Measurements from ENCODE around the gene NEDD4.

DNA sequence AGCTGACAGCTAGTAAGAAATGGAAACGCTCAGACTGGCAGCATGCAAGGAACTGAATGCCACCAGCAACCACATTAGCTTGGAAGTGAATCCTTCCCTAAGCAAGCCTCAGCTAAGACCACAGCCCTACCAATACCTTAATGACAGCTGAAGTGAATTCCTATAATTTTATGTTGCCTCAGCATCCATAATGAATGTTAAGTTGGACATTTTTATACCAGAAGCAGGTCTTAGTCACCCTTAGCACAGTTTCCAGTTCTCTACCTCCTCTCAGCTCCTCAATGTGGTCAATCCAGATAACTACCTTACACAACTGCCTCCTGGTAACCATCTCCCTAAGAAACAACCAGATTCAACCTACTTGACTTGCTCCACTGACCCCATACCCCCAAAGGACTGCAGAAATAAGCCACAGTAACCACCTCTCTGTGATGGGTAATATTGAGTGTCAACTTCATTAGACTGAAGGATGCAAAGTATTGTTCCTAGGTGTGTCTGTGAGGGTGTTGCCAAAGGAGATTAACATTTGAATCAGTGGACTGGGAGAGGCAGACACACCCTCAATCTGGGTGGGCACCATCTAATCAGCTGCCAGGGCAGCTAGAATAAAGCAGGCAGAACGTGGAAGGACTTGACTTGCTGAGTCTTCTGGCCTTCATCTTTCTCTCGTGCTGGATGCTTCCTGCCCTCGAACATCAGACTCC lies 33.5 kb downstream of the NEDD4 start:
- TF ChIP-seq, protein P1, sequence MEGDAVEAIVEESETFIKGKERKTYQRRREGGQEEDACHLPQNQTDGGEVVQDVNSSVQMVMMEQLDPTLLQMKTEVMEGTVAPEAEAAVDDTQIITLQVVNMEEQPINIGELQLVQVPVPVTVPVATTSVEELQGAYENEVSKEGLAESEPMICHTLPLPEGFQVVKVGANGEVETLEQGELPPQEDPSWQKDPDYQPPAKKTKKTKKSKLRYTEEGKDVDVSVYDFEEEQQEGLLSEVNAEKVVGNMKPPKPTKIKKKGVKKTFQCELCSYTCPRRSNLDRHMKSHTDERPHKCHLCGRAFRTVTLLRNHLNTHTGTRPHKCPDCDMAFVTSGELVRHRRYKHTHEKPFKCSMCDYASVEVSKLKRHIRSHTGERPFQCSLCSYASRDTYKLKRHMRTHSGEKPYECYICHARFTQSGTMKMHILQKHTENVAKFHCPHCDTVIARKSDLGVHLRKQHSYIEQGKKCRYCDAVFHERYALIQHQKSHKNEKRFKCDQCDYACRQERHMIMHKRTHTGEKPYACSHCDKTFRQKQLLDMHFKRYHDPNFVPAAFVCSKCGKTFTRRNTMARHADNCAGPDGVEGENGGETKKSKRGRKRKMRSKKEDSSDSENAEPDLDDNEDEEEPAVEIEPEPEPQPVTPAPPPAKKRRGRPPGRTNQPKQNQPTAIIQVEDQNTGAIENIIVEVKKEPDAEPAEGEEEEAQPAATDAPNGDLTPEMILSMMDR (IDR thresholded peaks at IDR 0.05): no peak
- TF ChIP-seq POLR2A (IDR thresholded peaks at IDR 0.05) (no peak), POLR2AphosphoS5 (IDR thresholded peaks at IDR 0.05) (no peak)
